Thyroid gland (tissue), 4 donors: Measurements from ENCODE around the gene DPYD.

Source experiments
- CTCF ChIP-seq, 6 experiments: fragments of 200-600 bp in 3 of 6; fragments of 450-650 bp in 3 of 6; sonication (generic) in 3 of 6; IDR thresholded peaks; one replicate each; pipeline ENCODE4 v1.5.1; 2016 to 2019; ENCODE audit warnings: antibody characterized with exemption in 6 of 6, mild to moderate bottlenecking in 2 of 6, inconsistent platforms in 1 of 6, moderate library complexity in 1 of 6
- POLR2A ChIP-seq, 2 donors: fragments of 450-650 bp; IDR thresholded peaks; one replicate each; pipeline ENCODE4 v1.6.1; 2017; ENCODE audit warnings: antibody characterized with exemption in 2 of 2, mild to moderate bottlenecking in 2 of 2, moderate library complexity in 1 of 2

- TF ChIP-seq CTCF (IDR thresholded peaks at IDR 0.05): no peak
- no peak for TF ChIP-seq POLR2A (IDR thresholded peaks at IDR 0.05)
Measured at GRCh38 chr1:97778718-97779117, 142.1 kb downstream of the DPYD start.
